ENCODE data around the gene CMPK1. TPM values are rescaled to one million over a fixed set of nuclear protein-coding genes. Genes with fewer than 3 reads are reported as not detected.
"Not testable (repeated sequence)": the region's sequence is repeated elsewhere in the genome, so short reads cannot be mapped to it uniquely, and the experiment has no call there.

Gene CMPK1
- total RNA-seq, 1 experiment from 2014 or later: 133 TPM

DNA sequence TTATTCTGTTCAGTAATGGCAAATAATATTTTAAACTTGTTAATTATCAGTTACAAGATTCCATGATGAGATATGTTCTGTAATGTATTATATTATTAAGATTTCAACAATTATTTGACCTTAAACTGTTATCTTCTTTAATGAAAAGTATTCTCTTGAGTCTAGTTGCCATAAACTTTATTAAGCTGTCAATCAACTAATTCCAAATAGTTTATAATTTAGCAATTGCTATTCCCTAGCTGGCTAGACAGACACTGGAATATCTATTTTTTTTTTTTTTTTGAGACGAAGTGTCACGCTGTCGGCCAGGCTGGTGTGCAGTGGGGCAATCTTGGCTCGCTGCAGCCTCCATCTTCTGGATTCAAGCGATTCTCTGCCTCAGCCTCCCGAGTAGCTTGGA lies 3.8 kb downstream of the CMPK1 start:
- no peak for DNase-seq (ENCODE audit: low read depth)

GRCh38 chr1:47338249-47339077 lies 4.9 kb downstream of the CMPK1 start:
- DNase-seq (ENCODE audit: low read depth): no peak

DNA sequence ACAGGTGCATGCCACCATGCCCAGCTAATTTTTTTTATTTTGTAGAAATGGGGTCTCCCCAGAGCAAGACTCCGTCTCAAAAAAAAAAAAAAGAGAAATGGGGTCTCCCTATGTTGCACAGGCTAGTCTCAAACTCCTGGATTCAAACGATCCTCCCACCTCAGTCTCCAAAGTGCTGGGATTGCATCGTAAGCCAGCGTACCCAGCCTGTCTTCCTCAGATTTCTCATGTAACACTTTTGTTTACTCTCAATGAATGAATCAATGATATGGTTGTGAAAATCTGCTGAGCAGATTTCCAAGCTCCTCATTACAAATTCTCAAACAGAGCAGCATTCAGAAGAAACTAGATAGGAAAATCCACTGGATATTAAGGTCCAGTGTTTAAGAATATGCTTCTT lies 6.6 kb downstream of the CMPK1 start:
- no peak for DNase-seq (ENCODE audit: low read depth)

DNA sequence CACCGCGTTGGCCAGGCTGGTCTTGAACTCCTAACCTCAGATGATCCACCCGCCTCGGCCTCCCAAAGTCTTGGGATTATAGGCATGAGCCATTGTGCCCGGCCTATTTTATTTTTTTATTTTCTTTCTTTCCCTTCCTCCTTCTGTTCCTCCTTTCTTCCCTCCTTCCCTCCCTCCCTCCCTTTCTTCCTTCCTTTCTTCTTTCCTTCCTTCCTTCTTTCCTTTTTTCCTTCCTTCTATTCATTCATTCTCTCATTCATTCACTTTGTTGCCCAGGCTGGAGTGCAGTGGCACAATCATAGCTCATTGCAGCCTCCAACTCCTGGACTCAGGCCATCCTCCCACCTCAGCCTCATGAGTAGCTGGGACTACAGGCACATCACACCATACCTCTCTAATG lies 13.4 kb downstream of the CMPK1 start:
- not testable (repeated sequence) for DNase-seq (ENCODE audit: low read depth)

GRCh38 chr1:47347735-47348134 lies 14.1 kb downstream of the CMPK1 start:
- no peak for DNase-seq (ENCODE audit: low read depth)

GRCh38 chr1:47348246-47348645 lies 14.7 kb downstream of the CMPK1 start:
- DNase-seq (ENCODE audit: low read depth): no peak

DNA sequence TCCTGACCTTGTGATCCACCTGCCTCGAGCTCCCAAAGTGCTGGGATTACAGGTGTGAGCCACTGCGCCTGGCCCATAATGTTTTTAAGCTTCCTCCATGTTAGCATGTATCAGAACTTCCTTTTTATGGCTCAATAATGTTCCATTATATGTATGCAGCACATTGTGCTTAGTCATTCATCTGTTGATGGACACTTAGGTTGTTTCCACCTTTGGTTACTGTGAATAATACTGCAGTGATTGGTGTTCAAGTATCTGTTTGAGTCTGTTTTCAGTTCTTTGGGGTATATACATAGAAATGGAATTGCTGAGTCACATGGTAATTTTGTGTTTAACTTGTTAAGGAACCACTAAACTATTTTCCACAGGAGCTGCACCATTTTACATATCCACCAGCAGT lies 17.7 kb downstream of the CMPK1 start:
- DNase-seq (ENCODE audit: low read depth): no peak

GRCh38 chr1:47361380-47361779 lies 27.8 kb downstream of the CMPK1 start:
- DNase-seq (ENCODE audit: low read depth): no peak

DNA sequence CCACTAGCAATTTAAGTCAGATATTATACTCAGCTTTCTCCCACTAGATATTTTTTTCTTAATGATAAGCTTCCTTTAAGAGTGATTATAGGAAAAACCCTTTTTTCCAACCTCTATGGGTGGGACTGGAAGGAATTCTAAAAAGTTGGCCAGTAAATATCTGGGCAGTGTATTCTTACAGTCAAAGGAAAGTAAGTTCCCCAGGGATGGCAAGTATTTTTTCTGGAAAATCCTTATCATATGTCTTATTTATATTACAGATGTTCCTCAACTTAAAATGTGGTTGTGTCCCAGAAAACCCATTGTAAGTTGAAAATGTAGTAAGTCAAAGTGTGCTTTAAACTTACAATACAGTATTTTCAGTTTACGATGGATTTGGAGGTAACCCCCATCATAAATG lies 29.2 kb downstream of the CMPK1 start:
- no peak for DNase-seq (ENCODE audit: low read depth)

DNA sequence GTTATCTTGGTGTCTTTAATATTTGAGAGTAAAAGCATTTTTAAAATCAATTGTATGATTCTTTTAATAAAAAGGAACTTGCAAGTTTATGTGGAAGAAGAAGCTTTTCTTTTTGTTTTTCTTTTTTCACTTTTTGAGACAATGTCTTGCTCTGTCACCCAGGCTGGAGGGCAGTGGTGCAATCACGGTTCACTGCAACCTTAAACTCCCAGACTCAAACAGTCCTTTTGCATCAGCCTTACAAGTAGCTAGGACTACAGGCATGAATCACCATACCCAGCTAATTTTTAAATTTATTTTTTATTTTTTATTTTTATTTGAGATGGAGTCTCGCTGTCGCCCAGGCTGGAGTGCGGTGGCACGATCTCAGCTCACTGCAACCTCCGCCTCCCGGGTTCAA lies 34.1 kb downstream of the CMPK1 start:
- no peak for DNase-seq (ENCODE audit: low read depth)

DNA sequence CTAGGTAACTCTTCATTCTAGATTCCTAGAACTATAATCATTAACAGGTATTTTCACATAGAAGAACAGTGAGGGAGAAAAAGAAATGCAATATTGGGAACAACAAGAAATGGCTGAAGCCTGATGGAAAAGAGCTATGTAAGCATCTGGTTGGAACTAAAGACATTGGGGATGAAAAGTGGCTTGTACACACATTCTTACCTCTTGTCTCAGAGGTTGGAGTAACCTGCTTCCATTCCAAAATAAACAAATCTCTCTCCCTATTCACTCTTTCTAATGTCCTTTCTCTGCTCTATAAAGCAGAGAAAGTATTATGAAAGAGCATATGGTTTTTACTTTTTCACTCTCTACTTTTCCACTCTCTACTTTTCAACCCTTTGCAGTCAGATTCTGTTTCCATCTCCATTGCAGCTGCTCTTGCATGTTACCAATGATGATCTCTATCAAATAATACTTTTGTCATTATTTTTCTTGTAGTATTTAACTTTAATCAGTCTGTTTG lies 37.5 kb downstream of the CMPK1 start:
- DNase-seq (ENCODE audit: low read depth): no peak

DNA sequence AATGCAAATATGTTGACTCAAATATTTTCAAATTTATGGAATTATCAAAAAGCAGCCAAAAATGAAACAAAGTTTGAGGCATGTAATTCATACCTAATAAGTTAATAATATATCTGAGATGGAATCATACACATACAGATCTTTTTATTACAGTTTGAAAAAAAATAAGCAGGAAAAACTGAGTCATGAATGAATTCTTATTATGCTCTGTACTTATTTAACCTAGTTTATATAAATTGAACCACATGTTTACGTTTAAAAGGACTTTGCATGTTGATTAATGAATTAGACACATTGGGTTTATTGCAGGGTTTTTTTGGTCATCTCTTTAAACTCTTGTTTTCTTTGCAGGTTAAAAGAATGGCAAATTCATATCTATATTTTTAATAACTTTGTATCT lies 40.9 kb downstream of the CMPK1 start:
- DNase-seq (ENCODE audit: low read depth): no peak

DNA sequence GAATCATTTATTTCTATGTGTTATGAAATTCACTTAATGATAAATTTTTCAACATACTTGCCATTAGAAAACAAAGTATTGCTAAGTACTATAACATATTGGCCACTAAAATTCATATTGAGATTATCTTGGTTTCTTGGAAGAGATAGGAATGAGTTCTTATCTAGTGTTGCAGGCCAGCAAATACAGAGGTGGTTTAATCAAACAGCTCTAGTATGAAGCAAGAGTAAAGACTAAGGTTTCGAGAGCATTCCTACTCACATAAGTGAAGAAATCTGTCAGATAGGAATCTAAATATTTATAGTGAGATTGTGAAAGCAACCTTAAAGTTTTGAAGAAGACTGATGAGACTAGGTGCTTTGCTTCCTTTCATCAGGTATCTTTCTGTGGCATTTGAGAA lies 44.6 kb downstream of the CMPK1 start:
- DNase-seq (ENCODE audit: low read depth): no peak

- no peak for DNase-seq (ENCODE audit: low read depth)
Measured at GRCh38 chr1:47380699-47381098, 47.1 kb downstream of the CMPK1 start.

DNA sequence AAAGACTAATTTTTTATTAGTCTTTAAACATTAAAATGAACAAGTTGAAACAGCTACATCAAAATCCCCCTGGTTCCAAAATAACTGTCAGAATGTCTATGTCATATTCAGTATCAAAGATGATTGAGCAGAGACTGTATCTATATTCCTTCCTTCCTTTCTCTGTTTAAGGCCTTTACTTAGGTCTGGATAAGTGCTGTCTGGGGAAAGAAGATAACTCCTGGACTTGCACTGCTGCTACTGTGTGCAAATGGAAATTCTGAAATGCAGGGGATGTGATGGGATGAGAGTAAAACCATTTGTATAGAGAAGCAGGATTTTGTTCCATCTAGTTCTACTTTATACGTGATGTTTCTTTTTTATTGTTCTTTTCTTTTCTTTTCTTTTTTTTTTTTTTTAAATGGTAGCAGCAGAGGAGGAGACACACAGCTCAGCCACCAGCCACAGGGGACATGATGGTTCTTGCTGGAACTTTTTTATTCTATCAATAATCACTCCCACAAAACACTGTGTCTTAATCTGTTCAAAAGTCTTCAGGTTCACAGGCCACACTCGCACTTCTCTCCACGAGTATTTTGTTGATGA lies 48.9 kb downstream of the CMPK1 start:
- no peak for DNase-seq (ENCODE audit: low read depth)

DNA sequence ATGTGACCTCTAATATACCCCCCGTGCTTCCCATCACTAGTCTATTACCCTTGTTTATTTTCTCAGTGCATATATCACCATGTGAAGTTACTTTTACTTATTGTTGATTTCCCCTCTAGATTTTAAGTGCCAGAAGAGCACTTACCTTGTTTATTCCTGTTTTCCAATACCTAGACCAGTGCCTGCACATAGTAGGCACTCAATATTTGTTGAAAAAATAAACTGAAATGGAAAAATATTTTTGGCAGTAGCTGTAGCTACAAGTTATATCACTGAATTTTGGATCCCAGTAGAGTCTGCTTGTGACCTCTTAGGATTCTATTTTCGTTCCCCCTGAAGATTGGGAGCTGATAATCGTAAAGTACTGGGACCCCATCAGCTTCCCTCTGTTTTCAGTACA lies 50.5 kb downstream of the CMPK1 start:
- no peak for DNase-seq (ENCODE audit: low read depth)

DNA sequence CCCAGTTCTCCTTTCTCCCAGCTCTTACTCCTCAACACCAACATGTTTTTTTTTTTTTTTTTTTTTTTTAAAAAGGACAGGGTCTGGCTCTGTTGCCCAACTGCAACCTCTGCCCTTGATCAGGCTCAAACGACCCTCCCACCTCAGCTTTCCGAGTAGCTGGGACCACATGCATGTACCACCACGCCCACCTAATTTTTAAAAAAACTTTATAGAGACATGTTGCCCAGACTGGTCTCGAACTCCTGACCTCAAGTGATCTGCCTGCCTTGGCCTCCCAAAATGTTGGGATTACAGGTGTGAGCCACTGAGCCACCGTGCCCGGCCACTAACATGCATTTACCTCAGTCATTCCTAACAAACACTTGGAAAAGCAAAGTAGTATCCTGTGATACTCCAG lies 51.4 kb downstream of the CMPK1 start:
- no peak for DNase-seq (ENCODE audit: low read depth)

DNA sequence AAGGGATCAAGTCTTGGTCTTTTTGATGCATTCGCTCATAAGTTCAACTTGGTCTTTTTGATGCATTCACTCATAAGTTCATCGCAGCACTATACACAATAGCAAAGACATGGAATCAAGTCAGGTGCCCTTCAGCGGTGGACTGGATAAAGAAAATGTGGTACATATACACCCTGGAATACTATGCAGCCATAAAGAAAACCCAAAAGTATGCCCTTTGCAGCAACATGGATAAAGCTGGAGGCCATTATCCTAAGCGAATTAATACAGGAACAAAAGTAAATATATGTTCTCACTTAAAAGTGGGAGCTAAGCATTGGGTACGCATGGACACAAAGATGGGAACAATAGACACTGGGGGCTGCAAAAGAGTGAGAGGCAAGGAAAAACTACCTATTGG lies 52.7 kb downstream of the CMPK1 start:
- no peak for DNase-seq (ENCODE audit: low read depth)

GRCh38 chr1:47388030-47388890 lies 54.7 kb downstream of the CMPK1 start:
- DNase-seq (ENCODE audit: low read depth): no peak

- DNase-seq (ENCODE audit: low read depth): peak; percentile 65
Measured at GRCh38 chr1:47388891-47389238, 55.3 kb downstream of the CMPK1 start.

DNA sequence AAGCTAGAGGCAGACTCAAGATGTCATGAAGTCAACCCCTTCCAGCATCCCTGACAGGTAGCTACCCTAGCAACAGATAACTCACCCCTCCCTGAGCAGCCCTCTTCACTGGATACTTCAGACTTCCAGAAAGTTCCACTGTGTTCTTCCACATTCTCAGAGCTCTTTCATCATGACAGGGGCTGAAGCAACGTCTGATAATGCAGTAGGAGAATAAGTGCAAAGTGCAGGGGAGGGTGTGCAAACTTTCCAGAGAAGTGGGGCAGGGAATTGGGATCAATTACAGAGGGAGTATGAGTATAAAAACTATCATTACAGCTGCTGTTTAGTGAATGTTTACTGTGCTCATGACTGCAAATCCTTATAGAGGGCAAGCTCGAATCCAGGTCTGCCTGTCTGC lies 56.1 kb downstream of the CMPK1 start:
- DNase-seq (ENCODE audit: low read depth): no peak

DNA sequence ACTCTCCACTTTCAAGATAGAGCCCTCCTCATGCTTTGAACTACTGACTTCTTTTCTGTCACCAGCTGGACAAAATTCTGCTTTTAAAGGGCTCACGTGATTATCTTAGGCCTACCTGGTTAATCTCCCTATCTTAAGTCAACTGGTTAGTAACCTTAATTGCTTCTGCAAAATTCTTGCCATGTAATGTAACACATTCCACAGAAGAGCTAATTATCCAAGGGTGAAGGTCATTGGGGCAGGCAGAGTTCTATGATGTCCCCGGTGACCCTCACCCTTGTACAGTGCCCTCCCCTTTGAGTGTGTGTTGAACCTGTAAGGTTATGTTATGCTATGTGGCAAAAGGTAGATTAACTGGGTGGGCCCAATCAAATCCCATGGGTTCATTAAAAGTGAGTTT lies 57.3 kb downstream of the CMPK1 start:
- no peak for DNase-seq (ENCODE audit: low read depth)
